Osteoblast (primary cell): Measurements from ENCODE around the gene TRIM37. TPM values are rescaled to one million over a fixed set of nuclear protein-coding genes. Genes with fewer than 3 reads are reported as not detected.
A peak's percentile ranks its signal among the peaks of the same experiment; 100 is the strongest.

Experiments used
- DNase-seq: peaks from one replicate; pipeline ENCODE4 v3.0.0; 2011; ENCODE audit warnings: low spot score, mixed read lengths; ENCODE audit not compliant: insufficient read length; ENCODE audit errors: missing footprints
- H2AFZ ChIP-seq: 2 replicates; pipeline ENCODE4 v1.6.0; 2011; ENCODE audit warnings: mild to moderate bottlenecking, low read length
- H3K27ac ChIP-seq: 2 replicates; pipeline ENCODE4 v1.5.1; 2011; ENCODE audit warnings: mild to moderate bottlenecking, low read depth, low read length, moderate library complexity
- H3K27me3 ChIP-seq: 2 replicates; pipeline ENCODE4 v1.6.0; 2012; ENCODE audit warnings: mild to moderate bottlenecking, control low read depth, inconsistent platforms, low read length, moderate library complexity; ENCODE audit not compliant: insufficient read depth
- H3K36me3 ChIP-seq: 2 replicates; pipeline ENCODE4 v1.5.1; 2011; ENCODE audit warnings: mild to moderate bottlenecking, low read length, control low read depth, moderate library complexity; ENCODE audit not compliant: insufficient read depth
- H3K4me1 ChIP-seq: 2 replicates; pipeline ENCODE4 v1.5.1; 2011; ENCODE audit warnings: mild to moderate bottlenecking, low read length, control low read depth, moderate library complexity; ENCODE audit not compliant: insufficient read depth
- H3K4me2 ChIP-seq: 2 replicates; pipeline ENCODE4 v1.6.0; 2011; ENCODE audit warnings: mild to moderate bottlenecking, low read length; ENCODE audit not compliant: insufficient read depth
- H3K4me3 ChIP-seq: fragments of 200-600 bp; sonication (generic); 3 replicates; pipeline ENCODE4 v1.5.1; 2012; ENCODE audit warnings: mild to moderate bottlenecking, low read length, inconsistent platforms; ENCODE audit not compliant: insufficient read depth
- H3K79me2 ChIP-seq: 2 replicates; pipeline ENCODE4 v1.6.0; 2012; ENCODE audit warnings: mild to moderate bottlenecking, low read length, control low read depth, inconsistent platforms; ENCODE audit not compliant: insufficient read depth
- H3K9me3 ChIP-seq: 2 replicates; pipeline ENCODE4 v1.5.1; 2011; ENCODE audit warnings: low read depth, low read length, control low read depth
- H4K20me1 ChIP-seq: 2 replicates; pipeline ENCODE4 v1.6.0; 2012; ENCODE audit warnings: mild to moderate bottlenecking, low read length, control low read depth; ENCODE audit not compliant: insufficient read depth
- total RNA-seq: library from RNA; depleted of rRNA; stranded (reverse); fragments of >200 nt; gene quantifications from 2 replicates; pipeline ENCODE4 v1.2.3, GENCODE V29; 2012
- TF ChIP-seq, protein P1 (sequence below): IDR thresholded peaks from 2 replicates; pipeline ENCODE4 v1.5.1; 2011; ENCODE audit warnings: mild to moderate bottlenecking, low read depth, low read length, moderate library complexity; ENCODE audit errors: extremely low read depth

The TRIM37 gene
- total RNA-seq, 1 donor = 40.5 TPM

DNA sequence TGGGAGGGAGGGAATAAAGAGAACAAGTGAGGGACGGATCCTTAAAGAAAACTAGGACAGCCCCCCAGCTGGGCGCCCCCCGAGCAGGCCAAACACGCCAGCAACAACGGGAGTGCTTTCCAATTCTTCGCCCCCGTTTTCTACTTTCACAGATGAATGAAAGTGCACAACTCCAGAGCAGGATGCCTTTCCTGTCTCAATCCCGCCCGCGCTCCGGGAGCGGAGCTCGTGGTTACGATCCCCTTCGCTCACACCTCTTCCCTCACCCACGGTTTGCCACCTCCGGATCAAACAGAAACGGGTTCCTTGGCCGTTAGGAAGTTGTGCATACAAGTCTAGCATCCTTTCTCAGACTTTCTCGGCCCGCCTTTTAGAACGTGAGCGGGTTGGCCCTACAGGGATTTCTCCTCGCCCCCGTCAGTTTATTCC is 47.6 kb upstream of the TRIM37 start:
- Histone ChIP-seq H3K4me1 (peaks cover 53% of the 10 kb centered on the region), H3K79me2 (peaks cover 90% of the 10 kb centered on the region), H3K27ac (peak overlapping the region; percentile 89), H3K4me3 (peak overlapping the region; percentile 95), H3K27me3 (no peaks in the 10 kb centered on the region), H4K20me1 (no peaks in the 10 kb centered on the region), H3K4me2 (peak overlapping the region; percentile 90), H3K9me3 (no peaks in the 10 kb centered on the region), H3K36me3 (no peaks in the 10 kb centered on the region), H2AFZ (peak overlapping the region; percentile 97)
- no peak for DNase-seq
- TF ChIP-seq, protein P1, sequence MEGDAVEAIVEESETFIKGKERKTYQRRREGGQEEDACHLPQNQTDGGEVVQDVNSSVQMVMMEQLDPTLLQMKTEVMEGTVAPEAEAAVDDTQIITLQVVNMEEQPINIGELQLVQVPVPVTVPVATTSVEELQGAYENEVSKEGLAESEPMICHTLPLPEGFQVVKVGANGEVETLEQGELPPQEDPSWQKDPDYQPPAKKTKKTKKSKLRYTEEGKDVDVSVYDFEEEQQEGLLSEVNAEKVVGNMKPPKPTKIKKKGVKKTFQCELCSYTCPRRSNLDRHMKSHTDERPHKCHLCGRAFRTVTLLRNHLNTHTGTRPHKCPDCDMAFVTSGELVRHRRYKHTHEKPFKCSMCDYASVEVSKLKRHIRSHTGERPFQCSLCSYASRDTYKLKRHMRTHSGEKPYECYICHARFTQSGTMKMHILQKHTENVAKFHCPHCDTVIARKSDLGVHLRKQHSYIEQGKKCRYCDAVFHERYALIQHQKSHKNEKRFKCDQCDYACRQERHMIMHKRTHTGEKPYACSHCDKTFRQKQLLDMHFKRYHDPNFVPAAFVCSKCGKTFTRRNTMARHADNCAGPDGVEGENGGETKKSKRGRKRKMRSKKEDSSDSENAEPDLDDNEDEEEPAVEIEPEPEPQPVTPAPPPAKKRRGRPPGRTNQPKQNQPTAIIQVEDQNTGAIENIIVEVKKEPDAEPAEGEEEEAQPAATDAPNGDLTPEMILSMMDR = no peak

DNA sequence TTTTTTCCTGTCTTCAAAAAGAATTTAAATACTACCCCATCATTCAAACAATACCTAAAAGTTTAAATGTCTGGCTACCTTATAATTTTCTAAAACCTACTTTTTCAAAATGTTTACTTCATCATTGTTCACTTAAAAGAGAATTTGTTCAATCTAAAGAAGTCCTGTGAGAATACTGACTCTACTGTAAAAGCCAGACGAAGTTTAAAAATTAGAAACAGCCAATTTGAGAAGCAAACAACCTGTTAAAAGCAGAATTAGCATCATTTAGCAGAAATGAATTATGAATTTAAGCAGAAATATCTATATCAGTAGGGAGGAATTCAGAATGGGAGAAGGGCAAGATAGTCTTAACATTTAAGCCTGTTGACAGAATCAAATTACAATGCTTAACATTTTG is 46.2 kb upstream of the TRIM37 start:
- Histone ChIP-seq H3K79me2 (peaks cover 90% of the 10 kb centered on the region), H3K4me2 (peak overlapping the region; percentile 90), H3K36me3 (no peaks in the 10 kb centered on the region), H3K4me3 (peak overlapping the region; percentile 26), H3K9me3 (no peaks in the 10 kb centered on the region), H3K27me3 (no peaks in the 10 kb centered on the region), H3K27ac (peak overlapping the region; percentile 89), H4K20me1 (peaks cover 2% of the 10 kb centered on the region), H3K4me1 (peaks cover 44% of the 10 kb centered on the region), H2AFZ (no peak overlapping the region)
- DNase-seq = no peak
- TF ChIP-seq, protein P1 = no peak

DNA sequence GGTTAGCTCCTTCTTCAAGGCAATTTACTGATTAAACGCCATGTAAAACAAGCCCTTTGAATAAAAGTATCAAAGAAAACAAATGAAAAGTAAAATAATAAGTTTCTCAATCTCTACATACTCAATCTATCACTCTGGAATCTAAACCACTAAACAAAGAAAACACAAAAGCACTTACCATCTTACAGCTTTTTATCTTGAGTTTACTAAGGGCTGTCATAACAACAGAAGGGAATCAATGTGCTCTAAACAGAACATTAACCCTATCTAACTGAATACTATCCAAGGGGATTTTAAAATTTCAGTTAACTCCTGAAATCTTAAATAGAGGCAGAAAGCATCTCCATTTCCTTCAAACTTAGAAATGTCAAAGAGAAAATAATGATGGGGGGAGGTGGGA is 44.9 kb upstream of the TRIM37 start:
- Histone ChIP-seq H3K36me3 (no peaks in the 10 kb centered on the region), H3K27me3 (no peaks in the 10 kb centered on the region), H2AFZ (peak overlapping the region; percentile 25), H4K20me1 (peaks cover 2% of the 10 kb centered on the region), H3K4me2 (peak overlapping the region; percentile 90), H3K9me3 (no peaks in the 10 kb centered on the region), H3K27ac (peak overlapping the region; percentile 89), H3K79me2 (peaks cover 90% of the 10 kb centered on the region), H3K4me3 (peak overlapping the region; percentile 20), H3K4me1 (peaks cover 35% of the 10 kb centered on the region)
- no peak for DNase-seq
- TF ChIP-seq, protein P1 = no peak

DNA sequence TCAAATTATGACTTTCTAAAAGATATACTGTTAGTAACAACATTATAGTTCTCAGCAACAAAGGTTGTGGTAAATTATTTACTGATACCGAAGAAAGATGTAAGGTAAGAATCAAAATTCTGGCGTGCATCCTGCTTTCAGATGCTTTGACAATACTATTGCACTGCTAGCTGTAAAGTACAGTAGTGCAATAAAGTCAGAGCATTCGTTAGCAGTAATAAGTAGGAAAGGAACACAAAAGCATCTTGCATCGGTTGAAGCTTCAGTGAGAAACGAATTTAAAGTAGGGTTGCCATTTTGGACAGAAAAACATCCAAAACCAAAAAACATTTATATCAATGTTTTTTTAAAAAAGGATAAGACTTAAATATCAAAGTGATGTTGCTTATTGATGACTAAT is 44.3 kb upstream of the TRIM37 start:
- no peaks in the 10 kb centered on the region for H3K36me3 ChIP-seq
- H2AFZ ChIP-seq = no peak overlapping the region
- H3K9me3 ChIP-seq = no peaks in the 10 kb centered on the region
- no peaks in the 10 kb centered on the region for H3K27me3 ChIP-seq
- peaks cover 89% of the 10 kb centered on the region for H3K79me2 ChIP-seq
- TF ChIP-seq, protein P1 = no peak
- H3K4me1 ChIP-seq = peaks cover 31% of the 10 kb centered on the region
- no peak for DNase-seq
- H3K27ac ChIP-seq = peak overlapping the region; percentile 89
- peaks cover 2% of the 10 kb centered on the region for H4K20me1 ChIP-seq
- peak overlapping the region; percentile 9 for H3K4me2 ChIP-seq
- H3K4me3 ChIP-seq = no peak overlapping the region
